Chondrocyte (in vitro differentiated cells): ENCODE measurements around the gene ZDHHC8. TPM values are rescaled to one million over a fixed set of nuclear protein-coding genes. Genes with fewer than 3 reads are reported as not detected.

Experiments
- DNase-seq: peaks from one replicate; pipeline ENCODE4 v3.0.0; 2021; ENCODE audit warnings: mixed read lengths, low spot score
- H3K27ac Mint-ChIP-seq: one replicate; pipeline ENCODE4 v1.8.0; 2021; ENCODE audit warnings: mild to moderate bottlenecking, moderate library complexity, mixed read lengths; ENCODE audit not compliant: unreplicated experiment
- H3K27me3 Mint-ChIP-seq: 2 replicates; pipeline ENCODE4 v1.8.0; 2021; ENCODE audit warnings: low read depth, mixed read lengths
- H3K36me3 Mint-ChIP-seq: 2 replicates; pipeline ENCODE4 v1.8.0; 2021; ENCODE audit warnings: low read depth, mixed read lengths
- H3K4me1 Mint-ChIP-seq: 2 replicates; pipeline ENCODE4 v1.8.0; 2021; ENCODE audit warnings: low read depth, mild to moderate bottlenecking, mixed read lengths
- H3K4me3 Mint-ChIP-seq: one replicate; pipeline ENCODE4 v1.8.0; 2021; ENCODE audit warnings: mild to moderate bottlenecking, moderate library complexity, mixed read lengths; ENCODE audit not compliant: unreplicated experiment
- H3K9me3 Mint-ChIP-seq: 2 replicates; pipeline ENCODE4 v1.8.0; 2021; ENCODE audit warnings: low read depth, mixed read lengths
- CTCF ChIP-seq: fragments of 200-600 bp; sonication (generic); IDR thresholded peaks from 2 replicates; pipeline ENCODE4 v1.5.0; 2021; ENCODE audit warnings: antibody characterized with exemption, mild to moderate bottlenecking, moderate library complexity
- total RNA-seq: library from RNA; stranded (reverse); gene quantifications from 3 replicates; pipeline ENCODE4 v1.2.1, GENCODE V29; 2021

ZDHHC8 gene
- total RNA-seq, 1 donor from 2014 or later = 95.2 TPM

- Mint-ChIP-seq H3K36me3 (peaks cover 1% of the 10 kb centered on the region), H3K9me3 (no peaks in the 10 kb centered on the region), H3K4me1 (peaks cover 22% of the 10 kb centered on the region), H3K27me3 (no peaks in the 10 kb centered on the region), H3K4me3 (no peak overlapping the region), H3K27ac (no peak overlapping the region)
- no peak for TF ChIP-seq CTCF
- DNase-seq = no peak
These were observed 11.4 kb downstream of the ZDHHC8 start for GRCh38 chr22:20142711-20143621.

- DNase-seq = no peak
- H3K4me3 Mint-ChIP-seq = no peak overlapping the region
- no peaks in the 10 kb centered on the region for H3K27me3 Mint-ChIP-seq
- no peak for TF ChIP-seq CTCF
- H3K27ac Mint-ChIP-seq = no peak overlapping the region
- peaks cover 14% of the 10 kb centered on the region for H3K4me1 Mint-ChIP-seq
- peaks cover 1% of the 10 kb centered on the region for H3K36me3 Mint-ChIP-seq
- H3K9me3 Mint-ChIP-seq = no peaks in the 10 kb centered on the region
These were observed 12.5 kb downstream of the ZDHHC8 start for GRCh38 chr22:20143883-20144665.

GRCh38 chr22:20145206-20145831 is 13.7 kb downstream of the ZDHHC8 start:
- Mint-ChIP-seq H3K27me3 (no peaks in the 10 kb centered on the region), H3K9me3 (no peaks in the 10 kb centered on the region), H3K4me1 (peaks cover 12% of the 10 kb centered on the region), H3K27ac (no peak overlapping the region), H3K36me3 (no peaks in the 10 kb centered on the region), H3K4me3 (no peak overlapping the region)
- DNase-seq = no peak
- no peak for TF ChIP-seq CTCF

- Mint-ChIP-seq H3K9me3 (no peaks in the 10 kb centered on the region), H3K4me1 (peaks cover 12% of the 10 kb centered on the region), H3K27me3 (no peaks in the 10 kb centered on the region), H3K36me3 (no peaks in the 10 kb centered on the region), H3K4me3 (no peak overlapping the region), H3K27ac (no peak overlapping the region)
- no peak for TF ChIP-seq CTCF
- no peak for DNase-seq
These were observed 14.2 kb downstream of the ZDHHC8 start for GRCh38 chr22:20145832-20146223.

GRCh38 chr22:20146777-20147176 is 15.2 kb downstream of the ZDHHC8 start:
- DNase-seq = no peak
- Mint-ChIP-seq H3K4me3 (no peak overlapping the region), H3K27me3 (no peaks in the 10 kb centered on the region), H3K36me3 (no peaks in the 10 kb centered on the region), H3K9me3 (no peaks in the 10 kb centered on the region), H3K4me1 (peaks cover 6% of the 10 kb centered on the region), H3K27ac (no peak overlapping the region)
- no peak for TF ChIP-seq CTCF
